LNCAP (cell line): ENCODE results near the gene MMP24.

Source experiments
- TF ChIP-seq, protein P1 (sequence below): fragments of 450-650 bp; IDR thresholded peaks from 2 replicates; pipeline ENCODE4 v1.5.1; 2017; ENCODE audit warnings: mild to moderate bottlenecking

The MMP24 gene

DNA sequence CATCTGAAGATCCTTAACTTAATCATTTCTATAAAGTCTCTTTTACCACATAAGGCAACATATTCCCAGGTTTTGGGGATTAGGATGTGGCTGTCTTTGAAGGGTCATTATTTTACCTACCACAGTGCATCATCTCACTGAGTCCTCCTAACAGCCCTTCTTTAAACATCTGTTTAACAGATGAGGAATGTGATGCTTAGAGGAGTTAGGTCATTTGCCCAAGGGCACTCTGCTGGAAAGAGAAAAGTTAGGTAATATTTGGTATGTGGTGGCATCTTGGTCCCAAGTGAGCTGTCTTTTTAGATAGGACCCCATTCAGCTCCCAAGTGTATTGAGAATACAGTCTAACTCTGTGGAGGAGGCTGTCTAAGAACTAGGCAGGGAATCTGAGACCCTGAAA is 11.0 kb downstream of the MMP24 start:
- TF ChIP-seq, protein P1, sequence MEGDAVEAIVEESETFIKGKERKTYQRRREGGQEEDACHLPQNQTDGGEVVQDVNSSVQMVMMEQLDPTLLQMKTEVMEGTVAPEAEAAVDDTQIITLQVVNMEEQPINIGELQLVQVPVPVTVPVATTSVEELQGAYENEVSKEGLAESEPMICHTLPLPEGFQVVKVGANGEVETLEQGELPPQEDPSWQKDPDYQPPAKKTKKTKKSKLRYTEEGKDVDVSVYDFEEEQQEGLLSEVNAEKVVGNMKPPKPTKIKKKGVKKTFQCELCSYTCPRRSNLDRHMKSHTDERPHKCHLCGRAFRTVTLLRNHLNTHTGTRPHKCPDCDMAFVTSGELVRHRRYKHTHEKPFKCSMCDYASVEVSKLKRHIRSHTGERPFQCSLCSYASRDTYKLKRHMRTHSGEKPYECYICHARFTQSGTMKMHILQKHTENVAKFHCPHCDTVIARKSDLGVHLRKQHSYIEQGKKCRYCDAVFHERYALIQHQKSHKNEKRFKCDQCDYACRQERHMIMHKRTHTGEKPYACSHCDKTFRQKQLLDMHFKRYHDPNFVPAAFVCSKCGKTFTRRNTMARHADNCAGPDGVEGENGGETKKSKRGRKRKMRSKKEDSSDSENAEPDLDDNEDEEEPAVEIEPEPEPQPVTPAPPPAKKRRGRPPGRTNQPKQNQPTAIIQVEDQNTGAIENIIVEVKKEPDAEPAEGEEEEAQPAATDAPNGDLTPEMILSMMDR, result no peak

DNA sequence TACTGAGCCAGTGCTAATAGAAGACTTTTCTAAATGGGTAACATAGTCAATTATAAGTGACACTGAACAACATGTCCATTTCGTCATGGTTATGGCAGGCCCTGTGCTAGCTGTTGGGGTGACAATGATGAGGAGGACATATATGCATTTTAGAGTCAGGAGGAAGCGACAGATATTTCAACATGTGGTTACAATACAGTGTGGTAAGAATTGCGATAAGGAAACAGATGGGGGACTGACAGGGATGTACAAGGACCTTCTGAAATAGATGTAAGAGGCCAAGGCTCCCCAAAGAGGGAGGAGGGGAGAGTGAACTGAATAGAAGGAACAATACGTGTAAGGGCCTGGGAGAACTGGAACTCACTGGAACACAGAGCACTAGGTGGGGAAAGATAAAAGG is 11.7 kb downstream of the MMP24 start:
- TF ChIP-seq, protein P1, result no peak

DNA sequence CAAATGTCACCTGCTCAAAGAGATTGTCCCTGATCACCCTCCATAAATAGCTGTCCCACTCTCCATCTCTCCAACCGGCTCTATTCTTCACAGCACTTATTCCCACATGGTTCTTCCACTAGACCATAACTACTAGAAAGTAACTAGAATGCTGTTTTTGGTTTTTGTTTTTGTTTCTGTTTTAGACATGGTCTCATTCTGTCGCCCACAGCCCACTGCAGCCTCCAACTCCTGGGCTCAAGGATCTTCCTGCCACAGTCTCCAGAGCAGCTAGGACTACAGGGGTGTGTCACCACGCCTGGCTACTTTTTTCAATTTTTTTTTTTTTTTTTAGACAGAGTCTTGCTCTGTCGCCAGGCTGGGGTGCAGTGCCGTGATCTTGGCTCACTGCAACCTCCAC is 12.2 kb downstream of the MMP24 start:
- TF ChIP-seq, protein P1, result no peak

DNA sequence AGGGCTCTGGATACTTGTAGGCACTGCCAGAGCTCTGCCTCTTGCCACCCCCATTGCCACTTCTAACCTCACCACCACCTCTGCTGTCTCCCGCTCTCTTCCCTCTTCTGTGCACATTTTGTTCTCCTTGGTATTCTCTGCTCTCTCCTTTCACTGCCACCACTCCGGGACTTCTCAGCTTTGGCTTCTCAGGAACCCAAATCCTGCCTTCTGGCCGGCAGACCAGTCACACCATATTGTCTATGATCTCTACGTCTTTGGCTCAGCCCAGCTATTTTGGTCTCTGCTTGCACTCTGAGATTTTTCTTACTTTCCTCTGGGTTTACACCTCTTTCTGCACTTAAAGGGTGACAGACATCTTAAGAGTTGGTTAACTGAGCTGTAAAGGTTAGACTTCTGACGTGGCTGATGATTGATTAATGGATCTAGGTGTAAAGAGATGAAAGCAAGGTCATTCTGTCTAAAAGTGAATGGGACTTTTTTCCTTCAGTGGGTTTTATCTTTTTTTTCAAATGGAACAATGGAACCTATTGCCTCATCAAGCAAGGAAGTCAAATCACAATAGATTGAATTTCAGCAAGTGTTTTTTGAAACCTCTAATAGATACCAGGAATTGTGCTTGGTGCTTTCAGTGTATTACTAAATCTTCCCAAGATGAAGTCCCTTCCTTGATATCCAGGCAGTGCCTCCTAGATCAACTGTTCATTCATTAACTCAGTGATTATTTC is 13.8 kb downstream of the MMP24 start:
- TF ChIP-seq, protein P1, result no peak

DNA sequence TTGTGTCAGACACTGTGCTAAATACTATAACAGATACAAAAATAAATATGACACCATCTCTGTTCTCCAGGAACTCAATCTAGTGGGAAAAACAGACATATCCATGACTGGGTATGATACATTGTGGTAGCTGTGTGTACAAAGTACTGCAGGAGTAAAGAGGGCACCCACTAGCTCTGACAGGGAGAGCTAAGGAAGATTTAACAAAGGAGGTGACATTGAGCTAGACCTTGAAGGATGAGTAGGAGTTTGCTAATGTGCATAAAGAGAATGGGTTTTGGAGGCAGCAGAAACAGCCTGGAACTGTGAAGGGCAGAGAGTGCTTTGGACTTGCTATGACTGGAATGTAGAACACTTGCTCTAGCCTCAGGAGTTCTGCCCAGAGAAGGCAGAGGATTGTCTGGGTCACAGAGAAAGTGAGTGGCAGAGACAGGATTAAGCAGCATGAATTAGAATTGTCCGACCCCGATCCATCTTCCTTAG is 14.4 kb downstream of the MMP24 start:
- TF ChIP-seq, protein P1, result no peak

DNA sequence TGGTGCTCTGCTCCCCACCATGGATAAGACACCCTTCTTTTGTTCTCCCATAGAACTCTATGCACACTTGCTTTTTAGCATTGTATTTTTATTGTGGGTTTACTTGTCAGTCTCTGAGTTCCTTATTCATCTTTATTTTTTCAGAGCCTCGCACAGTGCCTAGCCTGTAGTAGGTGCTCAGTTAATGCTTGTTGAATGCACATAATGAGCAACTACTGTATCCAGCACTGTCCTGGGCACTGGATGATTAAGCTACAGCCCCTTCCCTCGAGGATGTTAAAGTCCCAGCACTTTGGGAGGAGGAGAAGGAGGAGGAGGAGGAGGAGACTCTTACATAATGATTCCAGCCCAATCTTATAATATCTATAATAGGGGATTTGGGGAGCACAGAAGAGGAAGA is 16.8 kb downstream of the MMP24 start:
- TF ChIP-seq, protein P1, result no peak

DNA sequence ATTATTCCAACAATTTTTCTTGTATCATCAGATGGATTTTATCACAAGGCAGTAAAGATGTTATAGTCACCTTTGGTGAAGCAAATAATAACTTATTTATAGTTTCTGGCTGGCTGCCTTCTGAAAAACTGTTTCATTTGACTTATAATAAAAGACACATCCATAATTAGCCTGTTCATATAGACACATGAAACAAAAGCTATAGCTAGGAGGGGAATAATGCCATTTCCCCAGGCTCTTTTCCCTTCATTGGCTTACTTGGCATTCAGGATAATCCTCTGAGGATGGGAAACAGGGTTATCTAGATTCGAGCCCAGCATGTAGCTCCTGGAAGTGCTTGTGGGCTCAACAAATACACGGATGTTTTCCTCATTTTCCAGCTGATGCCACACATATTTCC is 17.5 kb downstream of the MMP24 start:
- TF ChIP-seq, protein P1, result no peak

DNA sequence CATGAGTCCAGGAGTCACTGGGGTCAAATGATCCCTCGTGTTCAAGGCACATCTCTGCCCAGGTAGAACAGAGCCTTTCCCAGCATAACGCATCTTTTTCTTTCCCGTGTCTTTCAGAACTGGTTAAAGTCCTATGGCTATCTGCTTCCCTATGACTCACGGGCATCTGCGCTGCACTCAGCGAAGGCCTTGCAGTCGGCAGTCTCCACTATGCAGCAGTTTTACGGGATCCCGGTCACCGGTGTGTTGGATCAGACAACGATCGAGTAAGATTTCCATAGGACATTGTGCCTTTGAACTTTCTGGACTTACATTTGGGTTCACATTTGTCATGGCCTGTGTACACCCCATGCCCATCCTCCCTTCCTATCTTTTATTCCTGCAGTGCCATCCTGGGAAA is 20.2 kb downstream of the MMP24 start:
- TF ChIP-seq, protein P1, result no peak
